ENCODE results near the gene CEP63.

The CEP63 gene

GRCh38 chr3:134468519-134468918 lies 17.3 kb upstream of the CEP63 start:
- no peak for DNase-seq (ENCODE audit: low spot score)

GRCh38 chr3:134471521-134472193 lies 14.2 kb upstream of the CEP63 start:
- no peak for DNase-seq (ENCODE audit: low spot score)

DNA sequence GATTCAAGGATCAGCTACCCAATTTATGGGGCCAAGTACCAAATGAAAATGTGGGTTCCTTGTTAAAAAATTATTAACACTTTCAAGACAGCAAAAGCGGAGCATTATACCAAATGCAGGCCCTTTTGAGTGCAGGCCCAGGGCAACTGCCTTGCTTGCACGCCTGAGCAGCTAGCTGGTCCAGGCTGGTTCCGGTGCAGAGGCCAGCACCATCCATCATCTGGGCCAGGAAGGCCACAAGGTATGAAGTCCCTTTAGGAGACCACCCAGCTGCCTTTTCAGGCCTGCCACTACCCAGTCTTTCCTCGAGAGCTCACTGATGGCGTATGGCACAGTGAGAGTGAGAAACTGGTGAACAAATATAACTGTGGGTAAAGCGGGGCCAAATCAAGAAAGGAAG lies 13.0 kb upstream of the CEP63 start:
- no peak for DNase-seq (ENCODE audit: low spot score)

GRCh38 chr3:134473868-134474546 lies 11.8 kb upstream of the CEP63 start:
- peak; percentile 67 for DNase-seq (ENCODE audit: low spot score)

- no peak for DNase-seq (ENCODE audit: low spot score)
These were observed 10.9 kb upstream of the CEP63 start for GRCh38 chr3:134474956-134475355.

DNA sequence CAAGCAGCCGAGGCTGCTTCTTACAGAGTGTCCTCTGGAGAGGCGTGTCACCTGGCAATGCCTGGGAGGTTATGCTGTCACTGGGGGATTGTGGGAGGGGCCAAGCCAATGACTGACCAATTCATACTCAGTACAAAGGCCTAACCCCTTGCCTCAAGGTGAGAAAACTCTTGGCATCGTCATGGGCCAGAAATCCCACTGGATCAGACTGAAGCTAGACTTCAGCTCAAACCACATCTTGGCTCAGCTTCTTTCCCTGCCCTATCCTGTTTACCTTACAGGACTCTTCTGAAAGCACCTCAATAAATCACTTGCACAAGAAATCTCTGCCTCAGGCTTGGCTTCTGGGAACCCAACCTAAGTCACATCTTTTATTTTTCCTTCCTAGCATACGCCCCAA lies 9.6 kb upstream of the CEP63 start:
- no peak for DNase-seq (ENCODE audit: low spot score)

GRCh38 chr3:134477002-134477401 lies 8.9 kb upstream of the CEP63 start:
- no peak for DNase-seq (ENCODE audit: low spot score)

GRCh38 chr3:134477938-134478337 lies 7.9 kb upstream of the CEP63 start:
- no peak for DNase-seq (ENCODE audit: low spot score)

DNA sequence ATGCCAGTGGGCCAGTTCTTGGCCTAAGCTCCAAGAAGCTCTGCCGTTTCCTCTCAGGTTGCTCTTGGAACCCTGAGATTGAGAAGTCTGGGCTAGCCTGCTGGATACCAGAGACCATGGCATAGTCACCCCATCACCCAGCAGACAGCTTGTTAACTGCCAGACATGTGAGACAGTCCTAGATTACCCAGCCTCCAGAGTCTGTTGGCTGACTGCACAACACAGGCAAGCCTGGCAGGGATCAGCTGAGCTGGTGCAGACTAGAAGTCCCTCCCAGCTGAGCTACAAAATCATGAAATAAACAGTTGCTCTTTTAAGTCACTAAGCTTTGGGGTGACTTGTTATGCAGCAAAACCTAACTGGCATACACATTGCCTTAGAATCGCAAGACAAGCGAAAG lies 5.3 kb upstream of the CEP63 start:
- DNase-seq (ENCODE audit: low spot score) = no peak

DNA sequence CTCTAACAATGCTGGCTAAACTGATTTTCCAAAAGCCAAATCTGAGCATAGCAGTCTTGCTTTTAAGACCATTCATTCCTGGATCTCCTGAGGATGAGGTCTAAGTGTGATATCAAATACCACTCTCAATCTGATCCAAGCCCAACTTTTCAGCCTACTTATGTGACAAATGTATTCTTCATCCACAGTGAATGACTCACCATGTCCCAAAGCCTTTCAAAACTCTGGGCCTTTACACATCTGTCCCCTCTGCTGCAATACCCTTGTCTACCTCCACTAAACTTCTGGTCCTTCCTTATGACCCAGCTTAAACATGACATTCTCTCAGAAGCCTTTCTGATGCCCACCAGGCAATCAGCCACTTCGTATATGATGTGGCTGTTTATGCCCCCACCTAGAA lies 4.7 kb upstream of the CEP63 start:
- DNase-seq (ENCODE audit: low spot score) = peak; percentile 77

- no peak for DNase-seq (ENCODE audit: low spot score)
These were observed 3.2 kb upstream of the CEP63 start for GRCh38 chr3:134482622-134483021.

DNA sequence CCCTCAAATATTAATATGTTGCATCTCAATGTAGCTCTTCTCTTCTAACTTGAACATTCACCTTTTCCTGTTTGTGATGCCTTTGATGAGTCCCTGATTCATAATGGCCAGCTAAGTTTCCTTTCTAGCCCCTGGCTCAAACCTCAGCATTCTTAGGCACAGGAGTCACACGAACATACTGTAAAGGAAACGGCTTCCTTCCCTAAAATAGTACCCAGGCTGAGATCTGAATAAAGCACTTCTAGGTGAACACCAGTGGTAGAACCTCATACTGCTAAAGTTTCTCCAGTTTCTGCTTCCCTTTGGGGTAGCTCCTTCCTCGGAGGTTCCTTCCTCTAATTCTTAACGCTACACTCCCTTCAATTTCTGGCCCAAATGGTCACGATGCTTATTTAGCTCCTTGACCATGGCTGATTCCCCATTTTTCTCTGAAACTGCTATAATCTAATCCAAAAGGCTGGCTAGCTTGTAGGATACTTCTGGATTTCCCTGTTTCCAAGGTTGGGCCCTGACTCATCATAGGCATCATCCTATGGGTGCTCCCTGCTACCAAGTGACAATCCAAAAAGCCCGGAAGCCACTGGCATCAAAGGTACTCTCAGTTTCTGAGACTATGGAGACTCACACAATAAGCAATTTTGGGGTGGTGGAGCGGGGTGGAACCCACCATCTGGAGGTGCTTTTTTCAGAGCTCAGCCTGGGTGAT lies 2.5 kb upstream of the CEP63 start:
- DNase-seq (ENCODE audit: low spot score) = peak; percentile 78

DNA sequence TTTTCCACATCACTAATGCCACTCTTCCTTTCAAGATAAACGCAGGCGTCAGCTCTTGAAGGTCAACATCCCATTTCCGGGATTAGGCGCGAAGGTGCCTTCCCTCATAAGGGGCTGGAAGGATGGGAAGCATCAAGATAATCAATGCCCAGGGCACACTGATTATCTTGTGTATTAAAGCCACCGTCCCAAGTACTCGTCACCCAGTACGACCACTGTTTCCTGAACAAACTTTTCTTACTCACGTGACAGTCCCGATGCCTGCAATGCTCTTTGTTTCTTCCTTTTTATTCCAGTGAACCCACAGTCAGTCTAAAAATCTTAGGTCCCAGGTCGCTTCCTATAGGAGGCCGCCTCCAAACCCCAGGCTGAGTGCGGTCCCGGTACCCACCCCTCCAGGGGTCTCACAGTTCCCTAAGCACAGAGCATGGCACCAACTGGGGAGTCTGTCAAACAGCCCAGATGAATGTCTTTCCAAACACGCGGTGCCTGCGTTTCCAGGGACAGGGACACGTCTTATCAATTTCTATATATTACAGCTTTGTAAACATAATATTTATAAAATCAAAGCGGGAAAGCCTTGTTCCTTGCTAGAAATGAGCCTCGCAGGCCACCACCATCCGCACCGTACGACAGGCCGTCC lies 661 bp upstream of the CEP63 start:
- DNase-seq (ENCODE audit: low spot score) = peak; percentile 48

- DNase-seq (ENCODE audit: low spot score) = peak; percentile 66
These were observed 752 bp downstream of the CEP63 start for GRCh38 chr3:134486577-134487041.

DNA sequence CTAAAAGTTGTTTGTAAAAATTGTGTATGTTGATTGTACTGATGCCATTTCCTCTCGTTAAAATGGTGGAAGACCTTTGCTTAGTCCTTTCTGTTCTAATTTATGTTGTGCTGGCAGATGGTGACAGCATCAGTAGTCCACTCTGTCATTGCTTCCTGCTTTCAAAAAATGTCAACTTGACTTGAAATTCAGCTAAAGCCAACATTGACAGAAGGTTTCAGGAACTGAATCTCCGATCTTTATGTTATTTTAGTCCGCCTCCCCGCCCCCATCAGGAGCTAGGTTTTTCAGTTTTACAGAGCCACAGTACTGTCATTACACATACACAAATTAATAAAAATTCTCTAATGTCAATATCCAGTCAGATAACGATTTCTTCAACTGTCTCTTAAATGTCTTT lies 1.5 kb downstream of the CEP63 start:
- peak; percentile 35 for DNase-seq (ENCODE audit: low spot score)

DNA sequence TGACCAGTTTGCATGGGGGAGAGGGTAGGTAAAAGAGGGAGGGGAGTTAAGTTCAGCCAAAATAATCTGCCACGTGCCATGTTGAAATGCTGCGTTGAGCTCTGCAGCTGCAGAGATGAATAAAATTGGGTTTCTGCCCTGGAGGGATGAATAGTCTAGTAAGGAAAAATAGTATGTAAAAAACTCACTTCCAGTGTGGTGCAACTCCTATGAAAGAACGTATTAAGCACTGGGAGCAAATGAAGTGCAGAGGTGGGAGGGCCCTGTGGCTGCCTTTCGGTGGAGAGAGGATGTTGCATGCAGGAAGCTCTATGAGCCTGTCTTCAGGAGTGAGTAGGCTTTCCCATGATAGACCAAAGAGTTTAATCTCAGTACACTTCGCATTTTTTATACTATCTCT lies 8.6 kb downstream of the CEP63 start:
- DNase-seq (ENCODE audit: low spot score) = no peak

- DNase-seq (ENCODE audit: low spot score) = no peak
These were observed 10.1 kb downstream of the CEP63 start for GRCh38 chr3:134495980-134496379.

GRCh38 chr3:134496471-134497071 lies 10.7 kb downstream of the CEP63 start:
- no peak for DNase-seq (ENCODE audit: low spot score)

GRCh38 chr3:134503266-134503665 lies 17.4 kb downstream of the CEP63 start:
- DNase-seq (ENCODE audit: low spot score) = no peak

GRCh38 chr3:134504132-134504531 lies 18.3 kb downstream of the CEP63 start:
- no peak for DNase-seq (ENCODE audit: low spot score)

- no peak for DNase-seq (ENCODE audit: low spot score)
These were observed 19.6 kb downstream of the CEP63 start for GRCh38 chr3:134505485-134505884.

GRCh38 chr3:134511500-134511899 lies 25.6 kb downstream of the CEP63 start:
- no peak for DNase-seq (ENCODE audit: low spot score)
